Ascending aorta (tissue), 2 donors: Measurements from ENCODE around the gene LCN6. TPM values are rescaled to one million over a fixed set of nuclear protein-coding genes. Genes with fewer than 3 reads are reported as not detected.
"Not testable (repeated sequence)": the region's sequence is repeated elsewhere in the genome, so short reads cannot be mapped to it uniquely, and the experiment has no call there.

Experiments used
- DNase-seq, 2 donors: peaks; one replicate each; pipeline ENCODE4 v3.0.0-alpha.2; 2019; ENCODE audit warnings: low spot score in 2 of 2
- H3K27ac ChIP-seq, 2 donors: fragments of 200-600 bp; sonication (generic); one replicate each; pipeline ENCODE4 v1.5.1; 2016 to 2017; ENCODE audit warnings: mild to moderate bottlenecking in 1 of 2
- H3K27me3 ChIP-seq: fragments of 200-600 bp; sonication (generic); one replicate; pipeline ENCODE4 v1.5.1; 2017
- H3K36me3 ChIP-seq, 2 donors: fragments of 200-600 bp; sonication (generic); one replicate each; pipeline ENCODE4 v1.5.1; 2016
- H3K4me1 ChIP-seq, 2 donors: fragments of 200-600 bp; sonication (generic); one replicate each; pipeline ENCODE4 v1.5.1; 2016 to 2017; ENCODE audit warnings: mild to moderate bottlenecking in 1 of 2
- H3K4me3 ChIP-seq, 2 donors: fragments of 200-600 bp; sonication (generic); one replicate each; pipeline ENCODE4 v1.5.1; 2016 to 2017; ENCODE audit warnings: mild to moderate bottlenecking in 1 of 2
- H3K9me3 ChIP-seq, 2 donors: fragments of 200-600 bp; sonication (generic); one replicate each; pipeline ENCODE4 v1.5.1; 2016
- intact Hi-C: fragments of 100-400 bp; cut with DNase I; formaldehyde crosslinking; loops from one replicate; pipeline ENCODE4 v1.15.1; 2023
- total RNA-seq: library from RNA; depleted of rRNA; stranded (reverse); fragments of >200 nt; gene quantifications from one replicate; pipeline ENCODE4 v1.1.0, GENCODE V29; 2016
- TF ChIP-seq, protein P1 (sequence below), 3 experiments: fragments of 200-600 bp in 2 of 3; fragments of 450-650 bp in 1 of 3; sonication (generic) in 2 of 3; IDR thresholded peaks; one replicate each; pipeline ENCODE4 v1.5.1; 2016 to 2019; ENCODE audit warnings: antibody characterized with exemption in 3 of 3, mild to moderate bottlenecking in 1 of 3, moderate library complexity in 1 of 3

LCN6 gene
- total RNA-seq, 1 donor from 2014 or later, result 130 TPM

DNA sequence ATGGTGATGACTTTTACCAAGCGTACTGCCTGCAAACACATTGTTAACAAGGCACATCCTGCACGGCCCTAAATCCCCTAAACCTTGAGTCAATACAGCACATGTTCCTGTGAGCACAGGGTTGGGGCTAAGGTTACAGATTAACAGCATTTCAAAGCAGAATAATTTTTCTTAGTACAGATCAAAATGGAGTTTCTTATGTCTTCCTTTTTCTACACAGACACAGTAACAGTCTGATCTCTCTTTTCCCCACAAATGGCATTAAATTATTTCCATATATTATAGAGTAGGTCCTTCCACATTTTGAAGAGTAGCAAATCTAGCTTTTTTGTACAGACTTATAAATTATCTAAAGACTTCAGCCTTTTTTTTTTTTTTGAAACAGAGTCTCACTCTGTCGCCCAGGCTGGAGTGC, 41.2 kb upstream of the LCN6 start:
- no peaks in the 10 kb centered on the region for H3K36me3 ChIP-seq
- intact Hi-C loops, result no loop called here
- no peak overlapping the region for H3K4me3 ChIP-seq
- H3K27ac ChIP-seq, result no peak overlapping the region
- no peaks in the 10 kb centered on the region for H3K27me3 ChIP-seq
- peaks cover 0 to 14% of the 10 kb centered on the region in 2 donors for H3K4me1 ChIP-seq
- no peak for DNase-seq
- no peaks in the 10 kb centered on the region for H3K9me3 ChIP-seq
- TF ChIP-seq, protein P1, sequence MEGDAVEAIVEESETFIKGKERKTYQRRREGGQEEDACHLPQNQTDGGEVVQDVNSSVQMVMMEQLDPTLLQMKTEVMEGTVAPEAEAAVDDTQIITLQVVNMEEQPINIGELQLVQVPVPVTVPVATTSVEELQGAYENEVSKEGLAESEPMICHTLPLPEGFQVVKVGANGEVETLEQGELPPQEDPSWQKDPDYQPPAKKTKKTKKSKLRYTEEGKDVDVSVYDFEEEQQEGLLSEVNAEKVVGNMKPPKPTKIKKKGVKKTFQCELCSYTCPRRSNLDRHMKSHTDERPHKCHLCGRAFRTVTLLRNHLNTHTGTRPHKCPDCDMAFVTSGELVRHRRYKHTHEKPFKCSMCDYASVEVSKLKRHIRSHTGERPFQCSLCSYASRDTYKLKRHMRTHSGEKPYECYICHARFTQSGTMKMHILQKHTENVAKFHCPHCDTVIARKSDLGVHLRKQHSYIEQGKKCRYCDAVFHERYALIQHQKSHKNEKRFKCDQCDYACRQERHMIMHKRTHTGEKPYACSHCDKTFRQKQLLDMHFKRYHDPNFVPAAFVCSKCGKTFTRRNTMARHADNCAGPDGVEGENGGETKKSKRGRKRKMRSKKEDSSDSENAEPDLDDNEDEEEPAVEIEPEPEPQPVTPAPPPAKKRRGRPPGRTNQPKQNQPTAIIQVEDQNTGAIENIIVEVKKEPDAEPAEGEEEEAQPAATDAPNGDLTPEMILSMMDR (IDR thresholded peaks at IDR 0.05), result no peak

DNA sequence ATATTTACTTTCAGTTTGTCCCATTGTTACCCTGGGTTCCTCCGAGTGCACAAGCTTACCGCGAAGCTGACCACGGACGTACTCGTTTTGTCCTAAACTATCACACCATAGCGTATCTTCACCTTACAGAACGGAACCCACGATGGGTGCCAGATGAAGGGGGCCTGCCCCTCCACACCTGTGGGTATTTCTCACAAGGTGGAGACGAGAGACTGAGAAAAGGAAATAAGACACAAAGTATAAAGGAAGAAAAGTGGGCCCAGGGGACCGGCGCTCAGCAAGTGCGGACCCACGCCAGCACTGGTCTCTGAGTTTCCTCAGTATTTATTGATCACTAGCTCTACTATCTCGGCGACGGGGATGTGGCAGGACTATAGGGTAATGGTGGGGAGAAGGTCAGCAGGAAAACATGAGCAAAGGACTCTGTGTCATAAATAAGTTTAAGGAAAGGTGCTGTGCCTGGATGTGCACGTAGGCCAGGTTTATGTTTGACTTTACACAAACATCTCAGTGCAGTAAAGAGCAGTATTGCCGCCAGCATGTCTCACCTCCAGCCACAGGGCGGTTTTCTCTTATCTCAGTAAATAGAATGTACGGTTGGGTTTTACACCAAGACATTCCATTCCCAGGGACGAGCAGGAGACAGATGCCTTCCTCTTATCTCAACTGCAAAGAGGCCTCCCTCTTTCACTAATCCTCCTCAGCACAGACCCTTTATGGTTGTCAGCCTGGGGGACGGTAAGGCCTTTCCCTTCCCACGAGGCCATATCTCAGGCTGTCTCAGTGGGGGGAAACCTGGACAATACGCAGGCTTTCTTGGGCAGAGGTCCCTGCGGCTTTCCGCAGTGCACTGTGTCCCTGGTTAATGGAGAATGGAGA, 40.6 kb upstream of the LCN6 start:
- intact Hi-C loops, result not testable (repeated sequence)

DNA sequence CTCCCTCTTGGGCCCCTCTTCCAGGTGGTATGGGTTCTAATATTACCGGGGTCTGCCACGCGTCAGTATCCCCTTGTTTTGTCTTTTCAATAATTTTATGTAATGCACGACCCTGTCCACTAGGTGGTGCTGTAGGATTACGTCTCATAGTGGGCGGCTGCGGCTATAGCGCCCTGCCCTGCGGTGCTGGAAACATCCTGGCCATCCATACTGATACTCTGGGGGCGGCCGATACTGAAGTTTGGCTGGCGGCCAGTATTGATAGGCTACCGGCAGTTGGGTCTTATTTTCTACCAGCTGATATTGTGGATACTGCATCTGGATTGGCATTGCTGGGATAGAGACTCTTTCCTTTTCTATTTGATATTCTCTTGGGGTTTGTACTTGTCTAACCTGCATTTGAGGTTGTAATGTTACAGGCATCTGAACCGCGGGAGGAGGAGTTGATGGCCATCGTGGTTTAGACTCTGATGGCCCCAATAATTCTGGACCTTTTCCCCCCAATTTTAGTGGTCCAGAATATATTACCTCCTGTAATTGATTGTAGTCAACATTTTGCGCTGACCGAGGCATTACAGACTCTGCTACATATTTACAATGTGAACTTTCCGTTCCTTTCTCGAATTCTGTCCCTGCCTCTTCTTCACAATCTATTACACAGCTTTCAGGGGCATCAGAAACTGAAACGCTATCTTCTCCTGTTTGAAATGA, 39.5 kb upstream of the LCN6 start:
- Histone ChIP-seq H3K9me3 (no peaks in the 10 kb centered on the region), H3K4me3 (no peak overlapping the region), H3K4me1 (peaks cover 0 to 14% of the 10 kb centered on the region in 2 donors), H3K36me3 (no peaks in the 10 kb centered on the region), H3K27me3 (no peaks in the 10 kb centered on the region), H3K27ac (no peak overlapping the region)
- TF ChIP-seq, protein P1 (IDR thresholded peaks at IDR 0.05), result peak; percentile 75 to 84 (median 82)
- intact Hi-C loops, result loop anchor here (1.0 kb wide), 1 partner anchor 247 kb away; no protein-coding TSS in a partner anchor
- peak in 1 of 2 donors; percentile 81 for DNase-seq

More for the DNA sequence above, 40.6 kb upstream of the LCN6 start:
- H3K27ac ChIP-seq, H3K9me3 ChIP-seq, DNase-seq, H3K27me3 ChIP-seq, H3K4me3 ChIP-seq, H3K36me3 ChIP-seq: not testable (repeated sequence)
- peaks cover 0 to 14% of the 10 kb centered on the region in 2 donors for H3K4me1 ChIP-seq

DNA sequence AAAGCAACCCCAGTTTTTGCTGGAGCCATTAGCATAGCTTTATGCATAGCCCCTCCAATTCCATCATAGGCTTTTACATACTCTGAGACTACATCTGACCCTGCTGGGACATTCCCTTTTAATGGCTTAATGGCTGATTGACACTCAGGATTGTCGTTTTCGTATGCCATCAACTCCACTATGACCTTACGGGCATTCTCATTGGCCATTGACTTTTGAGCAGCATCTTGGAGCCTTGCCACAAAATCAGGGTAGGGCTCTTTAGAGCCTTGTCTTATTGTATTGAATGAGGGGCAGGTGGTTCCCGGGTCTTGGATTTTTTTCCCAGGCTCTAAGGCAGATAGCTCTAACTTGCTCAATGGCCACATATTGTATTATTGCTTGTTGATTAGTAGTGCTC, 38.7 kb upstream of the LCN6 start:
- intact Hi-C loops, result loop anchor here (1.0 kb wide), 1 partner anchor 248 kb away; no protein-coding TSS in a partner anchor
- H3K4me1 ChIP-seq, H3K36me3 ChIP-seq, DNase-seq, H3K9me3 ChIP-seq, H3K27ac ChIP-seq, H3K27me3 ChIP-seq, H3K4me3 ChIP-seq: not testable (repeated sequence)

DNA sequence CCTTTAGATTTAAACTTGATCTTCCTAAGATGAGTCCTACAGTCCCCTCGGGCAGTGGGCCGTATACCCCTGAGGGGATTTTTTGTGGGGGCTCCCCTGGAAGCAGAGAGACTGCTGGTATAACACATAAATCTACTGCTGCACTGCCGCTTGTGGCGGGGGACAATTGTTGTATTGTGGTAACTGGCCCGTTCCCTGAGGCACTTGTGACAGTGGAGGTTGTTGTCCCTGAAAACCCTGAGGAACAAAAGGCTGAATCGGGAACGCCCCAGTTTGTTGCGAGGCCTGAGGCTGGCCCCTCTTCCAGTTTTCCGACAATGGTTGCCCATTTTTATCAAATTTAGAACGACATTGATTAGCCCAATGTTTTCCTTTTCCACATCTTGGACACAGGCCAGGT, 38.1 kb upstream of the LCN6 start:
- H3K4me1 ChIP-seq, result peaks cover 0 to 3% of the 10 kb centered on the region in 2 donors
- no peaks in the 10 kb centered on the region for H3K36me3 ChIP-seq
- no peaks in the 10 kb centered on the region for H3K9me3 ChIP-seq
- no peaks in the 10 kb centered on the region for H3K27me3 ChIP-seq
- TF ChIP-seq, protein P1 (IDR thresholded peaks at IDR 0.05), result no peak
- H3K4me3 ChIP-seq, result no peak overlapping the region
- H3K27ac ChIP-seq, result no peak overlapping the region
- DNase-seq, result no peak
- intact Hi-C loops, result no loop called here

DNA sequence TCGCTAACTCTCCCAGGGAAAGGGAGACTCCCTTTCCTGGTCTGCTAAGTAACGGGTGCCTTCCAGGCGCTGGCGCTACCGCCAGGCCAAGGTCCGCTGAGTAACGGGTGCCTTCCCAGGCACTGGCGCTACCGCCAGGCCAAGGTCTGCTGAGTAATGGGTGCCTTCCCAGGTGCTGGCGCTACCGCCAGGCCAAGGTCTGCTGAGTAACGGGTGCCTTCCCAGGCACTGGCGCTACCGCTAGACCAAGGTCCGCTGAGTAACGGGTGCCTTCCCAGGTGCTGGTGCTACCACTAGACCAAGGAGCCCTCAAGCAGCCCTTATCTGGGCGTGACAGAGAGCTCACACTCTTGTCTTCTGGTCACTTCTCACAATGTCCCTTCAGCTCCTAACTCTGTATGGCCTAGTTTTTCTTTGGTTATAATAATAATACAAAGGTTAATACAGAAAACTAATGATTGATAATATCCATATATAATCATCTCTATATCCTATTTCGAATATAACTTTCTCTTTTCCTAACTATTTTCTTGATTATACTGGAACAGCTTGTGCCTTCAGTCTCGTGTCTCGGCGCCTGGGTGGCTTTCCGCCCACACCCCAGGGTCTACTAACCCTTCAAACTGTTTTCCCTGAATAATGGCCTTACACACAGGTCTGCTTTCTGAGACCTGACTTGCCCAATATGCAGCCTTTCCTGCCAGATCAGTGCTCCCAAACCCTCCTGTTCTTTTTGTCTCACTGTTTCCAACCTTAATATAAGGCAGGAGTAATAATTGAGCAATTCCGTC, 37.4 kb upstream of the LCN6 start:
- H3K4me1 ChIP-seq, H3K9me3 ChIP-seq, H3K36me3 ChIP-seq, intact Hi-C loops, H3K27me3 ChIP-seq, DNase-seq, H3K4me3 ChIP-seq, H3K27ac ChIP-seq: not testable (repeated sequence)
